H1 (cell line): ENCODE results near the gene CERS1. TPM values are rescaled to one million over a fixed set of nuclear protein-coding genes. Genes with fewer than 3 reads are reported as not detected.

Source experiments
- CTCF ChIA-PET: fragments of 300-600 bp; sonication (Branson Sonifier 250); formaldehyde crosslinking; loops from one replicate; lab custom pipeline; 2021; ENCODE audit not compliant: partially characterized antibody; lab: Charles Lee
- POLR2A ChIA-PET: fragments of 300-600 bp; sonication (Branson Sonifier 250); formaldehyde crosslinking; loops from one replicate; lab custom pipeline; 2021; ENCODE audit warnings: inconsistent platforms; ENCODE audit not compliant: partially characterized antibody; lab: Charles Lee
- DNase-seq, 2 experiments: peaks; one replicate each; pipeline versions ENCODE4 v3.0.0 to v3.0.0-alpha.2; 2010 to 2022; ENCODE audit warnings: low spot score in 2 of 2, low read depth in 1 of 2, mixed read lengths in 1 of 2
- FAIRE-seq: peaks from 2 replicates; lab custom pipeline; 2011; peaks lifted over from hg19 to GRCh38; lab: Jason Lieb, UNC
- H2AFZ ChIP-seq: 2 replicates; pipeline ENCODE4 v1.8.1; 2012; ENCODE audit warnings: low read length, inconsistent platforms
- H2AK5ac ChIP-seq: 2 replicates; pipeline ENCODE4 v1.6.1; 2013; ENCODE audit warnings: low read depth, low read length
- H2BK120ac ChIP-seq: replicated peaks from 2 replicates; pipeline ENCODE3; 2013; ENCODE audit warnings: low read depth, low read length, inconsistent platforms
- H2BK12ac ChIP-seq: 2 replicates; pipeline ENCODE4 v1.6.1; 2013; ENCODE audit warnings: low read depth, low read length
- H2BK15ac ChIP-seq: 2 replicates; pipeline ENCODE4 v1.6.1; 2013; ENCODE audit warnings: low read length
- H2BK20ac ChIP-seq: 2 replicates; pipeline ENCODE4 v1.6.1; 2013; ENCODE audit warnings: low read length
- H2BK5ac ChIP-seq: 2 replicates; pipeline ENCODE4 v1.6.1; 2013; ENCODE audit warnings: low read depth, low read length
- H3K14ac ChIP-seq: 2 replicates; pipeline ENCODE4 v1.6.1; 2013; ENCODE audit warnings: inconsistent platforms; ENCODE audit not compliant: insufficient read length
- H3K18ac ChIP-seq: 2 replicates; pipeline ENCODE4 v1.6.1; 2013; ENCODE audit warnings: low read length; ENCODE audit errors: extremely low read depth
- H3K23ac ChIP-seq: 2 replicates; pipeline ENCODE4 v1.6.1; 2013; ENCODE audit warnings: inconsistent platforms; ENCODE audit not compliant: insufficient read length
- H3K23me2 ChIP-seq: 2 replicates; pipeline ENCODE4 v1.6.1; 2013; ENCODE audit warnings: low read depth, low read length
- H3K27ac ChIP-seq: 2 replicates; pipeline ENCODE4 v1.6.1; 2011; ENCODE audit warnings: low read depth, low read length, inconsistent platforms
- H3K27me3 ChIP-seq, 4 experiments: replicated peaks in 1 of 4; 1 replicate in 1 of 4; 2 replicates in 3 of 4; pipeline versions ENCODE4 v1.6.1 to v1.8.1; 2011 to 2013; ENCODE audit warnings: low read length in 3 of 4, mild to moderate bottlenecking in 3 of 4, inconsistent platforms in 2 of 4, mixed read lengths in 2 of 4, moderate library complexity in 1 of 4; ENCODE audit not compliant: control insufficient read depth in 3 of 4, insufficient read depth in 3 of 4; ENCODE audit errors: extremely low read depth in 1 of 4
- H3K36me3 ChIP-seq, 4 experiments: 2 replicates each; pipeline versions ENCODE4 v1.6.1 to v1.8.1; 2011 to 2013; ENCODE audit warnings: mild to moderate bottlenecking in 4 of 4, low read length in 3 of 4, moderate library complexity in 2 of 4, control low read depth in 1 of 4, inconsistent platforms in 1 of 4; ENCODE audit not compliant: insufficient read depth in 4 of 4, control insufficient read depth in 2 of 4
- H3K4ac ChIP-seq: replicated peaks from 2 replicates; pipeline ENCODE3; 2013; ENCODE audit warnings: low read length, low read depth, mixed read lengths, inconsistent platforms; ENCODE audit not compliant: insufficient read length
- H3K4me1 ChIP-seq, 4 experiments: replicated peaks in 1 of 4; 1 replicate in 1 of 4; 2 replicates in 3 of 4; pipeline versions ENCODE4 v1.6.1 to v1.8.1; 2011 to 2013; ENCODE audit warnings: low read length in 3 of 4, inconsistent platforms in 2 of 4, mixed read lengths in 1 of 4; ENCODE audit not compliant: insufficient read depth in 4 of 4, control insufficient read depth in 3 of 4
- H3K4me2 ChIP-seq, 2 experiments: 2 replicates each; pipeline versions ENCODE4 v1.6.1 to v1.8.1; 2011 to 2013; ENCODE audit warnings: low read depth in 2 of 2, low read length in 2 of 2, control low read depth in 1 of 2, inconsistent platforms in 1 of 2, mild to moderate bottlenecking in 1 of 2; ENCODE audit not compliant: insufficient read depth in 1 of 2
- H3K4me3 ChIP-seq, 4 experiments: fragments of 200-600, 300-600 bp in 1 of 4; sonication (generic), shearing (Covaris generic), sonication (Bioruptor Twin) in 1 of 4; 2 replicates each; pipeline versions ENCODE4 v1.5.1 to v1.8.1; 2011 to 2016; ENCODE audit warnings: low read length in 4 of 4, low read depth in 3 of 4, control low read depth in 2 of 4, inconsistent platforms in 2 of 4, mild to moderate bottlenecking in 2 of 4, mixed read lengths in 1 of 4, moderate library complexity in 1 of 4; ENCODE audit not compliant: insufficient read depth in 2 of 4; ENCODE audit errors: extremely low read depth in 1 of 4
- H3K56ac ChIP-seq: replicated peaks from 2 replicates; pipeline ENCODE3; 2013; ENCODE audit warnings: low read depth, mild to moderate bottlenecking, mixed read lengths, low read length, inconsistent platforms; ENCODE audit not compliant: insufficient read length
- H3K79me1 ChIP-seq: 2 replicates; pipeline ENCODE4 v1.6.1; 2013; ENCODE audit warnings: low read depth, low read length, control low read depth
- H3K79me2 ChIP-seq, 2 experiments: 2 replicates each; pipeline versions ENCODE4 v1.6.1 to v1.8.1; 2012 to 2013; ENCODE audit warnings: low read length in 2 of 2, mild to moderate bottlenecking in 2 of 2, inconsistent platforms in 1 of 2; ENCODE audit not compliant: insufficient read depth in 2 of 2, control insufficient read depth in 1 of 2
- H3K9ac ChIP-seq, 4 experiments: replicated peaks in 1 of 4; 1 replicate in 1 of 4; 2 replicates in 3 of 4; pipeline versions ENCODE4 v1.6.1 to v1.8.1; 2011 to 2013; ENCODE audit warnings: low read depth in 3 of 4, low read length in 3 of 4, control low read depth in 2 of 4, mild to moderate bottlenecking in 2 of 4, moderate library complexity in 2 of 4, inconsistent platforms in 1 of 4; ENCODE audit errors: extremely low read depth in 1 of 4
- H3K9me3 ChIP-seq, 2 experiments: 2 replicates each; pipeline versions ENCODE4 v1.6.1 to v1.8.1; 2012 to 2013; ENCODE audit warnings: mild to moderate bottlenecking in 2 of 2, moderate library complexity in 2 of 2, control low read depth in 1 of 2, inconsistent platforms in 1 of 2, low read depth in 1 of 2, low read length in 1 of 2, mixed read lengths in 1 of 2; ENCODE audit not compliant: insufficient read depth in 2 of 2
- H4K20me1 ChIP-seq, 2 experiments: replicated peaks in 1 of 2; 2 replicates each; pipeline versions ENCODE3 to v1.8.1; 2011 to 2013; ENCODE audit warnings: inconsistent platforms in 2 of 2, low read length in 2 of 2, mild to moderate bottlenecking in 1 of 2; ENCODE audit not compliant: insufficient read depth in 2 of 2, control insufficient read depth in 1 of 2
- H4K5ac ChIP-seq: 2 replicates; pipeline ENCODE4 v1.6.1; 2013; ENCODE audit warnings: low read length, low read depth, mixed read lengths, inconsistent platforms; ENCODE audit not compliant: insufficient read length
- H4K8ac ChIP-seq: 2 replicates; pipeline ENCODE4 v1.8.0; 2013; ENCODE audit warnings: mild to moderate bottlenecking, moderate library complexity, low read length, inconsistent platforms; ENCODE audit not compliant: insufficient read depth; ENCODE audit errors: extremely low read depth
- H4K91ac ChIP-seq: replicated peaks from 2 replicates; pipeline ENCODE3; 2013; ENCODE audit warnings: low read length, mixed read lengths, inconsistent platforms; ENCODE audit not compliant: insufficient read length
- ATF3 ChIP-seq: IDR thresholded peaks from 2 replicates; pipeline ENCODE4 v1.6.1; 2011; ENCODE audit warnings: low read depth, mild to moderate bottlenecking, low read length; ENCODE audit not compliant: insufficient read depth
- BACH1 ChIP-seq: IDR thresholded peaks from 2 replicates; pipeline ENCODE4 v1.6.1; 2012; ENCODE audit warnings: low read length, improper control_type of control experiment
- CBX5 ChIP-seq: fragments of 300-800, 300-1000 bp; sonication (generic); IDR thresholded peaks from 2 replicates; pipeline ENCODE4 v1.7.1; 2016; ENCODE audit warnings: antibody characterized with exemption, low read length, low read depth
- EGR1 ChIP-seq: IDR thresholded peaks from 2 replicates; pipeline ENCODE4 v1.6.1; 2011; ENCODE audit warnings: low read depth, low read length, borderline replicate concordance
- JUND ChIP-seq: IDR thresholded peaks from 2 replicates; pipeline ENCODE4 v1.6.1; 2011; ENCODE audit warnings: mild to moderate bottlenecking, improper control_type of control experiment, low read length
- KDM5A ChIP-seq: fragments of 200-600 bp; IDR thresholded peaks from 2 replicates; pipeline ENCODE4 v1.7.1; 2012; ENCODE audit warnings: mild to moderate bottlenecking, low read length, inconsistent platforms, mixed read lengths
- MAFK ChIP-seq: IDR thresholded peaks from 2 replicates; pipeline ENCODE4 v1.6.1; 2012; ENCODE audit warnings: low read depth, mild to moderate bottlenecking, improper control_type of control experiment, low read length
- RXRA ChIP-seq: IDR thresholded peaks from 2 replicates; pipeline ENCODE4 v1.6.1; 2011; ENCODE audit warnings: low read depth, mild to moderate bottlenecking, low read length, moderate library complexity; ENCODE audit not compliant: insufficient read depth
- SIRT6 ChIP-seq: IDR thresholded peaks from one replicate; pipeline ENCODE4 v1.7.1; 2012; ENCODE audit warnings: low read length, inconsistent platforms
- SUZ12 ChIP-seq: fragments of 200-600 bp; sonication (generic); IDR thresholded peaks from 2 replicates; pipeline ENCODE4 v1.6.1; 2012; ENCODE audit warnings: mild to moderate bottlenecking, inconsistent platforms, low read length, moderate library complexity, mixed read lengths
- TAF1 ChIP-seq: IDR thresholded peaks from 2 replicates; pipeline ENCODE4 v1.6.1; 2011; ENCODE audit warnings: mild to moderate bottlenecking, low read depth, low read length
- TAF7 ChIP-seq: optimal IDR thresholded peaks from 2 replicates; pipeline ENCODE3; 2011; ENCODE audit warnings: low read depth, mild to moderate bottlenecking, inconsistent platforms, low read length, moderate library complexity, borderline replicate concordance
- WGBS, 2 experiments: shearing (Covaris generic) in 1 of 2; methylation state at CpG; one replicate each; pipeline versions ENCODE4 v1.1.6 to v1.1.7; 2013 to 2015; ENCODE audit warnings: low lambda C conversion rate in 2 of 2, mixed read lengths in 2 of 2, inconsistent platforms in 1 of 2, low coverage in 1 of 2, missing lambda C conversion rate in 1 of 2; ENCODE audit not compliant: insufficient replicate concordance in 2 of 2, insufficient coverage in 1 of 2, insufficient read length in 1 of 2; ENCODE audit errors: extremely low coverage in 1 of 2, missing lambda C conversion rate in 1 of 2; 5-methylcytosine and 5-hydroxymethylcytosine counted together
- polyA plus RNA-seq, 7 experiments: library from polyadenylated mRNA; depleted of rRNA in 3 of 7; stranded (reverse) in 5 of 7; unstranded in 2 of 7; fragments of >200 nt in 5 of 7; fragments of 200-250 nt in 2 of 7; gene quantifications; 1 replicate in 5 of 7; 2 replicates in 1 of 7; 4 replicates in 1 of 7; pipeline versions ENCODE4 v1.2.1 to v1.2.3, GENCODE V29; 2011 to 2013; ENCODE audit warnings: missing spikeins in 2 of 7, mixed read lengths in 2 of 7
- total RNA-seq: library from RNA; stranded (reverse); fragmentation: NEBNext Ultra II Directional; extraction: Animal tissue kit (Norgen Biotek cat#: 25700); gene quantifications from 2 replicates; pipeline ENCODE4 v1.2.1, GENCODE V29; 2021

CERS1 gene
- total and polyA plus RNA-seq, 2 of the 8 experiments (the other 6 are each of a cell fraction or from before 2014, with no cell fraction given): 18.6 to 51.0 TPM

GRCh38 chr19:18839465-18840287 lies 56.3 kb downstream of the CERS1 start:
- Histone ChIP-seq H4K20me1 (peaks cover 56 to 63% of the 10 kb centered on the region in 2 experiments), H3K27me3 (no peaks in the 10 kb centered on the region), H2BK12ac (no peak overlapping the region), H3K27ac (no peak overlapping the region), H3K79me1 (peaks cover 41% of the 10 kb centered on the region), H3K23me2 (no peaks in the 10 kb centered on the region; the same call in 1 of the 2 replicates), H2BK20ac (no peak overlapping the region), H2BK5ac (no peak overlapping the region), H3K4me3 (no peak overlapping the region), H4K8ac (no peak overlapping the region), H3K4me2 (peak overlapping the region; percentile 25 to 43; a peak in 3 of 4 replicates), H2AFZ (no peak overlapping the region), H3K9ac (no peak overlapping the region), H3K23ac (no peak overlapping the region), H3K79me2 (peaks cover 33 to 97% of the 10 kb centered on the region in 2 experiments), H3K4ac (no peak overlapping the region), H3K4me1 (peaks cover 0 to 14% (median 10%) of the 10 kb centered on the region in 4 experiments; a peak in 6 of 7 replicates), H2AK5ac (peak overlapping the region; percentile 65; the same call in 1 of the 2 replicates), H4K91ac (no peak overlapping the region), H2BK120ac (no peak overlapping the region), H3K9me3 (no peaks in the 10 kb centered on the region), H4K5ac (no peak overlapping the region), H3K56ac (no peak overlapping the region), H2BK15ac (no peak overlapping the region), H3K14ac (no peak overlapping the region), H3K36me3 (peaks cover 0 to 12% (median 7%) of the 10 kb centered on the region in 4 experiments; a peak in 4 of 8 replicates), H3K18ac (no peak overlapping the region)
- FAIRE-seq: no peak
- WGBS, 2 experiments: 83% methylated on average over 15 of the region's 15 CpGs; no CpG with 5 or more reads in 1 of the 2 experiments
- POLR2A ChIA-PET: interaction anchor here (0.8 to 3.1 kb wide), 3 partner anchors 7 to 11 kb away, joined by 3 to 18 read pairs (median 4); partner anchors contain the start of gene UPF1
- DNase-seq: no peak
- CTCF ChIA-PET: interaction anchor here (0.9 to 19.5 kb wide), 11 partner anchors 9 to 511 kb away, joined by 3 to 247 read pairs (median 4); no protein-coding TSS in a partner anchor
- TF ChIP-seq ATF3: no peak
- TF ChIP-seq BACH1: no peak
- no peak for TF ChIP-seq TAF7
- TF ChIP-seq SIRT6: no peak
- no peak for TF ChIP-seq MAFK
- no peak for TF ChIP-seq SUZ12
- TF ChIP-seq KDM5A: no peak
- TF ChIP-seq JUND: no peak
- TF ChIP-seq EGR1: no peak
- no peak for TF ChIP-seq CBX5
- no peak for TF ChIP-seq TAF1
- no peak for TF ChIP-seq RXRA
